ENCODE data around the gene DPYD.
A peak's percentile ranks its signal among the peaks of the same experiment; 100 is the strongest.

The DPYD gene

GRCh38 chr1:97412737-97413136, 508.1 kb downstream of the DPYD start:
- CTCF ChIA-PET: no interaction called here
- DNase-seq (ENCODE audit: low read depth, low spot score): no peak
- POLR2A ChIA-PET: no interaction called here
- TF ChIP-seq CTCF (IDR thresholded peaks at IDR 0.05; ENCODE audit: insufficient read depth, low read length, missing control alignments): no peak
- H3K4me3 ChIP-seq (ENCODE audit: low read depth, low read length): no peak overlapping the region

GRCh38 chr1:97412166-97412565, 508.7 kb downstream of the DPYD start:
- no peak for TF ChIP-seq CTCF (IDR thresholded peaks at IDR 0.05; ENCODE audit: insufficient read depth, low read length, missing control alignments)
- no peak overlapping the region for H3K4me3 ChIP-seq (ENCODE audit: low read depth, low read length)
- ChIA-PET POLR2A (no interaction called here), CTCF (no interaction called here)
- no peak for DNase-seq (ENCODE audit: low read depth, low spot score)

DNA sequence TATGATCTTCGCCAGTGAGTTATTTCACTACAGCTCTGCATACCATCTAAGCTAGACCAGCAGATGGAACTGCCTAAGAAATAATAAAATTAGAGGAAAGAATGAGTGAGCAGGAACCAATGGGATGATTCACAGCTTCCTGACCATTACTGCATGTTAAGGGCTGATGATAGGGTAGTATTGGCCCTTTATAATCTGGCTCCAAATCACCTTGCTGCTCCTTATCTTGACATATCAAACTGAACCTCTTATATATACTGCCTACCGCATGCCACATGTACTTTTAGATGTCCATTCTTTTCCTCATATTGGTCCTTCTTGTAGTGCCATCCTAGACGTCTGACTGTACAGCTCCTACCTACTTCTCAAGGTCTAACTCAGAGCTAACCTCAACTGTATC, 524.4 kb downstream of the DPYD start:
- POLR2A ChIA-PET: interaction anchor here (0.6 kb wide), 1 partner anchor 11 kb away, joined by 4 read pairs; no protein-coding TSS in a partner anchor
- H3K4me3 ChIP-seq (ENCODE audit: low read depth, low read length): no peak overlapping the region
- TF ChIP-seq CTCF (IDR thresholded peaks at IDR 0.05; ENCODE audit: insufficient read depth, low read length, missing control alignments): no peak
- no peak for DNase-seq (ENCODE audit: low read depth, low spot score)
- CTCF ChIA-PET: interaction anchor here (1.4 kb wide), 1 partner anchor 11 kb away, joined by 4 read pairs; no protein-coding TSS in a partner anchor

DNA sequence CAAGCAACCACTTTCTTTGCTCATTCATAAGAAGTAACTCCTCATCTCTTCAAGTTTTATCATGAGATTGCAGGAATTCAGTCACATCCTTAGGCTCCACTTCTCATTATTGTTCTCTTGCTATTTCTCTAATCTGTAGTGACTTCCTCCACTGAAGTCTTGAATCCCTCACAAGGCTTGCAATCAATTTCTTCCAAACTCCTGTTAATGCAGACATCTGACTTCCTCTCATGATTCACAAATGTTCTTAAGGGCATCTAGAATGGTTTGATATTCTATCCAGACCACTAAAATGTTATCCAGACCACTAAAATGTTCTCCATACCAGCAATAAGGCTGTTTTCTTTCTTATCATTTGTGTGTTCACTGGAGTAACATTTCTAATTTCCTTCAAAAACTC, 528.1 kb downstream of the DPYD start:
- DNase-seq (ENCODE audit: low read depth, low spot score): no peak
- ChIA-PET POLR2A (no interaction called here), CTCF (no interaction called here)
- no peak overlapping the region for H3K4me3 ChIP-seq (ENCODE audit: low read depth, low read length)
- no peak for TF ChIP-seq CTCF (IDR thresholded peaks at IDR 0.05; ENCODE audit: insufficient read depth, low read length, missing control alignments)

- no peak for DNase-seq (ENCODE audit: low read depth, low spot score)
- ChIA-PET POLR2A (interaction anchor here (0.6 to 0.7 kb wide), 2 partner anchors 10 to 36 kb away, joined by 3 to 4 read pairs; no protein-coding TSS in a partner anchor), CTCF (interaction anchor here (1.0 kb wide), 2 partner anchors 10 to 150 kb away, joined by 3 to 4 read pairs; no protein-coding TSS in a partner anchor)
- H3K4me3 ChIP-seq (ENCODE audit: low read depth, low read length): no peak overlapping the region
- TF ChIP-seq CTCF (IDR thresholded peaks at IDR 0.05; ENCODE audit: insufficient read depth, low read length, missing control alignments): no peak
Observed at GRCh38 chr1:97385536-97386277, 535.1 kb downstream of the DPYD start.

GRCh38 chr1:97384294-97384968, 536.4 kb downstream of the DPYD start:
- CTCF ChIA-PET: interaction anchor here (0.9 kb wide), 1 partner anchor 1083 kb away, joined by 4 read pairs; no protein-coding TSS in a partner anchor
- DNase-seq (ENCODE audit: low read depth, low spot score): peak; percentile 58
- POLR2A ChIA-PET: no interaction called here
- no peak overlapping the region for H3K4me3 ChIP-seq (ENCODE audit: low read depth, low read length)
- no peak for TF ChIP-seq CTCF (IDR thresholded peaks at IDR 0.05; ENCODE audit: insufficient read depth, low read length, missing control alignments)

Measured in AG04449 (cell line).